ENCODE results near the gene CA4. TPM values are rescaled to one million over a fixed set of nuclear protein-coding genes. Genes with fewer than 3 reads are reported as not detected.

Gene CA4
- total RNA-seq, 1 experiment from 2014 or later, result 6.7 TPM

GRCh38 chr17:60160829-60161501 is 11.2 kb downstream of the CA4 start (continued):
- TF ChIP-seq IRF1 (CRISPR knock-in tag; IDR thresholded peaks at IDR 0.05) (no peak), GTF2I (CRISPR knock-in tag; conservative IDR thresholded peaks at IDR 0.05) (no peak), SP1 (CRISPR knock-in tag; conservative IDR thresholded peaks at IDR 0.05) (no peak), CBFB (CRISPR knock-in tag; IDR thresholded peaks at IDR 0.05; ENCODE audit: low read depth) (no peak), MYBL2 (CRISPR knock-in tag; IDR thresholded peaks at IDR 0.05) (no peak), ATF1 (CRISPR knock-in tag; IDR thresholded peaks at IDR 0.05) (no peak), E2F1 (CRISPR knock-in tag; IDR thresholded peaks at IDR 0.05) (no peak)

GRCh38 chr17:60161598-60162330 is 12.0 kb downstream of the CA4 start:
- TF ChIP-seq USF2 (CRISPR knock-in tag; IDR thresholded peaks at IDR 0.05), result no peak
- no peak for TF ChIP-seq ATF6 (CRISPR knock-in tag; IDR thresholded peaks at IDR 0.05)
- no peak for TF ChIP-seq ATF3 (CRISPR knock-in tag; conservative IDR thresholded peaks at IDR 0.05)
- no peak for TF ChIP-seq E2F1 (CRISPR knock-in tag; IDR thresholded peaks at IDR 0.05)
- TF ChIP-seq ZNF281 (CRISPR knock-in tag; IDR thresholded peaks at IDR 0.05), result peak; percentile 24; the same call in 1 of the 2 replicates
- TF ChIP-seq ZNF263 (CRISPR knock-in tag; IDR thresholded peaks at IDR 0.05; ENCODE audit: low read depth), result no peak
- no peak for TF ChIP-seq CREM (CRISPR knock-in tag; IDR thresholded peaks at IDR 0.05)
- no peaks in the 10 kb centered on the region for H3K27me3 Mint-ChIP-seq (ENCODE audit: low read depth)
- H3K4me3 Mint-ChIP-seq, result peak overlapping the region; percentile 47
- H3K9me3 Mint-ChIP-seq, result no peaks in the 10 kb centered on the region
- H3K27ac Mint-ChIP-seq, result no peak overlapping the region
- ChIA-PET CTCF (interaction anchor here (0.9 to 4.0 kb wide), 6 partner anchors 8 to 259 kb away, joined by 4 to 22 read pairs (median 8); partner anchors contain the start of gene CA4), POLR2A (interaction anchor here (1.0 kb wide), 1 partner anchor 9 kb away, joined by 3 read pairs; no protein-coding TSS in a partner anchor)
- no peak for ATAC-seq
- H3K36me3 Mint-ChIP-seq, result no peaks in the 10 kb centered on the region
- H3K4me1 Mint-ChIP-seq, result peaks cover 67% of the 10 kb centered on the region
- DNase-seq (ENCODE audit: low spot score), result peak; percentile 67
